H1 (cell line): ENCODE measurements around the gene PRG2. TPM values are rescaled to one million over a fixed set of nuclear protein-coding genes. Genes with fewer than 3 reads are reported as not detected.
"Not testable (repeated sequence)": the region's sequence is repeated elsewhere in the genome, so short reads cannot be mapped to it uniquely, and the experiment has no call there.

Source experiments
- CTCF ChIA-PET: fragments of 300-600 bp; sonication (Branson Sonifier 250); formaldehyde crosslinking; loops from one replicate; lab custom pipeline; 2021; ENCODE audit not compliant: partially characterized antibody; lab: Charles Lee
- POLR2A ChIA-PET: fragments of 300-600 bp; sonication (Branson Sonifier 250); formaldehyde crosslinking; loops from one replicate; lab custom pipeline; 2021; ENCODE audit warnings: inconsistent platforms; ENCODE audit not compliant: partially characterized antibody; lab: Charles Lee
- DNase-seq, 2 experiments: peaks; one replicate each; pipeline versions ENCODE4 v3.0.0 to v3.0.0-alpha.2; 2010 to 2022; ENCODE audit warnings: low spot score in 2 of 2, low read depth in 1 of 2, mixed read lengths in 1 of 2
- FAIRE-seq: peaks from 2 replicates; lab custom pipeline; 2011; peaks lifted over from hg19 to GRCh38; lab: Jason Lieb, UNC
- H2AFZ ChIP-seq: 2 replicates; pipeline ENCODE4 v1.8.1; 2012; ENCODE audit warnings: low read length, inconsistent platforms
- H2AK5ac ChIP-seq: 2 replicates; pipeline ENCODE4 v1.6.1; 2013; ENCODE audit warnings: low read depth, low read length
- H2BK120ac ChIP-seq: replicated peaks from 2 replicates; pipeline ENCODE3; 2013; ENCODE audit warnings: low read depth, low read length, inconsistent platforms
- H2BK12ac ChIP-seq: 2 replicates; pipeline ENCODE4 v1.6.1; 2013; ENCODE audit warnings: low read depth, low read length
- H2BK15ac ChIP-seq: 2 replicates; pipeline ENCODE4 v1.6.1; 2013; ENCODE audit warnings: low read length
- H2BK20ac ChIP-seq: 2 replicates; pipeline ENCODE4 v1.6.1; 2013; ENCODE audit warnings: low read length
- H2BK5ac ChIP-seq: 2 replicates; pipeline ENCODE4 v1.6.1; 2013; ENCODE audit warnings: low read depth, low read length
- H3K14ac ChIP-seq: 2 replicates; pipeline ENCODE4 v1.6.1; 2013; ENCODE audit warnings: inconsistent platforms; ENCODE audit not compliant: insufficient read length
- H3K18ac ChIP-seq: 2 replicates; pipeline ENCODE4 v1.6.1; 2013; ENCODE audit warnings: low read length; ENCODE audit errors: extremely low read depth
- H3K23ac ChIP-seq: 2 replicates; pipeline ENCODE4 v1.6.1; 2013; ENCODE audit warnings: inconsistent platforms; ENCODE audit not compliant: insufficient read length
- H3K23me2 ChIP-seq: 2 replicates; pipeline ENCODE4 v1.6.1; 2013; ENCODE audit warnings: low read depth, low read length
- H3K27ac ChIP-seq: 2 replicates; pipeline ENCODE4 v1.6.1; 2011; ENCODE audit warnings: low read depth, low read length, inconsistent platforms
- H3K27me3 ChIP-seq, 4 experiments: replicated peaks in 1 of 4; 1 replicate in 1 of 4; 2 replicates in 3 of 4; pipeline versions ENCODE4 v1.6.1 to v1.8.1; 2011 to 2013; ENCODE audit warnings: low read length in 3 of 4, mild to moderate bottlenecking in 3 of 4, inconsistent platforms in 2 of 4, mixed read lengths in 2 of 4, moderate library complexity in 1 of 4; ENCODE audit not compliant: control insufficient read depth in 3 of 4, insufficient read depth in 3 of 4; ENCODE audit errors: extremely low read depth in 1 of 4
- H3K36me3 ChIP-seq, 4 experiments: 2 replicates each; pipeline versions ENCODE4 v1.6.1 to v1.8.1; 2011 to 2013; ENCODE audit warnings: mild to moderate bottlenecking in 4 of 4, low read length in 3 of 4, moderate library complexity in 2 of 4, control low read depth in 1 of 4, inconsistent platforms in 1 of 4; ENCODE audit not compliant: insufficient read depth in 4 of 4, control insufficient read depth in 2 of 4
- H3K4ac ChIP-seq: replicated peaks from 2 replicates; pipeline ENCODE3; 2013; ENCODE audit warnings: low read length, low read depth, mixed read lengths, inconsistent platforms; ENCODE audit not compliant: insufficient read length
- H3K4me1 ChIP-seq, 4 experiments: replicated peaks in 1 of 4; 1 replicate in 1 of 4; 2 replicates in 3 of 4; pipeline versions ENCODE4 v1.6.1 to v1.8.1; 2011 to 2013; ENCODE audit warnings: low read length in 3 of 4, inconsistent platforms in 2 of 4, mixed read lengths in 1 of 4; ENCODE audit not compliant: insufficient read depth in 4 of 4, control insufficient read depth in 3 of 4
- H3K4me2 ChIP-seq, 2 experiments: 2 replicates each; pipeline versions ENCODE4 v1.6.1 to v1.8.1; 2011 to 2013; ENCODE audit warnings: low read depth in 2 of 2, low read length in 2 of 2, control low read depth in 1 of 2, inconsistent platforms in 1 of 2, mild to moderate bottlenecking in 1 of 2; ENCODE audit not compliant: insufficient read depth in 1 of 2
- H3K4me3 ChIP-seq, 4 experiments: fragments of 200-600, 300-600 bp in 1 of 4; sonication (generic), shearing (Covaris generic), sonication (Bioruptor Twin) in 1 of 4; 2 replicates each; pipeline versions ENCODE4 v1.5.1 to v1.8.1; 2011 to 2016; ENCODE audit warnings: low read length in 4 of 4, low read depth in 3 of 4, control low read depth in 2 of 4, inconsistent platforms in 2 of 4, mild to moderate bottlenecking in 2 of 4, mixed read lengths in 1 of 4, moderate library complexity in 1 of 4; ENCODE audit not compliant: insufficient read depth in 2 of 4; ENCODE audit errors: extremely low read depth in 1 of 4
- H3K56ac ChIP-seq: replicated peaks from 2 replicates; pipeline ENCODE3; 2013; ENCODE audit warnings: low read depth, mild to moderate bottlenecking, mixed read lengths, low read length, inconsistent platforms; ENCODE audit not compliant: insufficient read length
- H3K79me1 ChIP-seq: 2 replicates; pipeline ENCODE4 v1.6.1; 2013; ENCODE audit warnings: low read depth, low read length, control low read depth
- H3K79me2 ChIP-seq, 2 experiments: 2 replicates each; pipeline versions ENCODE4 v1.6.1 to v1.8.1; 2012 to 2013; ENCODE audit warnings: low read length in 2 of 2, mild to moderate bottlenecking in 2 of 2, inconsistent platforms in 1 of 2; ENCODE audit not compliant: insufficient read depth in 2 of 2, control insufficient read depth in 1 of 2
- H3K9ac ChIP-seq, 4 experiments: replicated peaks in 1 of 4; 1 replicate in 1 of 4; 2 replicates in 3 of 4; pipeline versions ENCODE4 v1.6.1 to v1.8.1; 2011 to 2013; ENCODE audit warnings: low read depth in 3 of 4, low read length in 3 of 4, control low read depth in 2 of 4, mild to moderate bottlenecking in 2 of 4, moderate library complexity in 2 of 4, inconsistent platforms in 1 of 4; ENCODE audit errors: extremely low read depth in 1 of 4
- H3K9me3 ChIP-seq, 2 experiments: 2 replicates each; pipeline versions ENCODE4 v1.6.1 to v1.8.1; 2012 to 2013; ENCODE audit warnings: mild to moderate bottlenecking in 2 of 2, moderate library complexity in 2 of 2, control low read depth in 1 of 2, inconsistent platforms in 1 of 2, low read depth in 1 of 2, low read length in 1 of 2, mixed read lengths in 1 of 2; ENCODE audit not compliant: insufficient read depth in 2 of 2
- H4K20me1 ChIP-seq, 2 experiments: replicated peaks in 1 of 2; 2 replicates each; pipeline versions ENCODE3 to v1.8.1; 2011 to 2013; ENCODE audit warnings: inconsistent platforms in 2 of 2, low read length in 2 of 2, mild to moderate bottlenecking in 1 of 2; ENCODE audit not compliant: insufficient read depth in 2 of 2, control insufficient read depth in 1 of 2
- H4K5ac ChIP-seq: 2 replicates; pipeline ENCODE4 v1.6.1; 2013; ENCODE audit warnings: low read length, low read depth, mixed read lengths, inconsistent platforms; ENCODE audit not compliant: insufficient read length
- H4K8ac ChIP-seq: 2 replicates; pipeline ENCODE4 v1.8.0; 2013; ENCODE audit warnings: mild to moderate bottlenecking, moderate library complexity, low read length, inconsistent platforms; ENCODE audit not compliant: insufficient read depth; ENCODE audit errors: extremely low read depth
- H4K91ac ChIP-seq: replicated peaks from 2 replicates; pipeline ENCODE3; 2013; ENCODE audit warnings: low read length, mixed read lengths, inconsistent platforms; ENCODE audit not compliant: insufficient read length
- CBX8 ChIP-seq: fragments of 300-800, 300-1000 bp; sonication (generic); IDR thresholded peaks from 2 replicates; pipeline ENCODE4 v1.7.1; 2016; ENCODE audit warnings: low read depth, low read length, borderline replicate concordance
- MAFK ChIP-seq: IDR thresholded peaks from 2 replicates; pipeline ENCODE4 v1.6.1; 2012; ENCODE audit warnings: low read depth, mild to moderate bottlenecking, improper control_type of control experiment, low read length
- NRF1 ChIP-seq: IDR thresholded peaks from 2 replicates; pipeline ENCODE4 v1.6.1; 2011; ENCODE audit warnings: mild to moderate bottlenecking, low read depth, low read length, improper control_type of control experiment
- RAD21 ChIP-seq, 2 experiments: IDR thresholded peaks in 1 of 2; conservative IDR thresholded peaks in 1 of 2; 2 replicates each; pipeline ENCODE4 v1.6.1; 2011; ENCODE audit warnings: low read depth in 2 of 2, low read length in 2 of 2, improper control_type of control experiment in 1 of 2, inconsistent platforms in 1 of 2, mild to moderate bottlenecking in 1 of 2, moderate library complexity in 1 of 2
- RNF2 ChIP-seq: fragments of 200-900, 300-1000 bp; sonication (generic); IDR thresholded peaks from 2 replicates; pipeline ENCODE4 v1.7.1; 2016; ENCODE audit warnings: borderline replicate concordance, low read depth, mild to moderate bottlenecking, antibody characterized with exemption, low read length; ENCODE audit not compliant: poor library complexity, severe bottlenecking; ENCODE audit errors: missing control alignments
- SIN3A ChIP-seq, 2 experiments: IDR thresholded peaks in 1 of 2; conservative IDR thresholded peaks in 1 of 2; 2 replicates each; pipeline ENCODE4 v1.6.1; 2011 to 2012; ENCODE audit warnings: low read length in 2 of 2, improper control_type of control experiment in 1 of 2, low read depth in 1 of 2, mild to moderate bottlenecking in 1 of 2
- SRF ChIP-seq: IDR thresholded peaks from 2 replicates; pipeline ENCODE4 v1.6.1; 2011; ENCODE audit warnings: mild to moderate bottlenecking, low read depth, low read length, moderate library complexity
- TAF1 ChIP-seq: IDR thresholded peaks from 2 replicates; pipeline ENCODE4 v1.6.1; 2011; ENCODE audit warnings: mild to moderate bottlenecking, low read depth, low read length
- polyA plus RNA-seq, 7 experiments: library from polyadenylated mRNA; depleted of rRNA in 3 of 7; stranded (reverse) in 5 of 7; unstranded in 2 of 7; fragments of >200 nt in 5 of 7; fragments of 200-250 nt in 2 of 7; gene quantifications; 1 replicate in 5 of 7; 2 replicates in 1 of 7; 4 replicates in 1 of 7; pipeline versions ENCODE4 v1.2.1 to v1.2.3, GENCODE V29; 2011 to 2013; ENCODE audit warnings: missing spikeins in 2 of 7, mixed read lengths in 2 of 7
- total RNA-seq: library from RNA; stranded (reverse); fragmentation: NEBNext Ultra II Directional; extraction: Animal tissue kit (Norgen Biotek cat#: 25700); gene quantifications from 2 replicates; pipeline ENCODE4 v1.2.1, GENCODE V29; 2021

PRG2 gene
- total and polyA plus RNA-seq, 2 of the 8 experiments (the other 6 are each of a cell fraction or from before 2014, with no cell fraction given): 0.32 TPM; not detected in 1

DNA sequence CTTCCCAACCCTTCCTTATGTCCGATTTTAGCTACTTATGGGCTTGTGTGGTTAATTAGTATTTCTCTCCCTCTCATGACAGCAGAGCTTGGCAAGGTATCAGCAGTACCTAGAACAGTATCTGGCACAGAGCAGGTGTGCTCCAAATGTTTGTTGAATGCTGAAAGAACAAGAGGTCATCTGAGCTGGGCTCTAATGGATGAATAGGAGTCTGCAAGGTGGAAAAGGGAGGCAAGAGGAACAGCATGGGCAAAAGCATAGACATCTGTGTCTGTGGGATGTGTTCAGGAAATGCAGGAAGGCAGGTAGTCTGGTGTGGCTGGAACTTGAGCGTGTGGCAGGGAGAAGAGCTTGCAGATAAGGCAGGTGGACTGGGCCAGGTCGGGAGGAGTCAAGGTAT lies 28.5 kb downstream of the PRG2 start (continued):
- TF ChIP-seq RNF2: no peak
- no peak for TF ChIP-seq SIN3A (conservative IDR thresholded peaks at IDR 0.05 in 1 of 2, IDR thresholded peaks at IDR 0.05 in 1 of 2; ENCODE audit: low read depth in 1 of 2, low read length in 2 of 2)
- no peak for TF ChIP-seq MAFK
- no peak for TF ChIP-seq CBX8
- TF ChIP-seq NRF1: no peak
- TF ChIP-seq TAF1: no peak
- no peak for TF ChIP-seq RAD21 (IDR thresholded peaks at IDR 0.05 in 1 of 2, conservative IDR thresholded peaks at IDR 0.05 in 1 of 2; ENCODE audit: low read depth in 2 of 2, low read length in 2 of 2)
- TF ChIP-seq SRF: no peak

DNA sequence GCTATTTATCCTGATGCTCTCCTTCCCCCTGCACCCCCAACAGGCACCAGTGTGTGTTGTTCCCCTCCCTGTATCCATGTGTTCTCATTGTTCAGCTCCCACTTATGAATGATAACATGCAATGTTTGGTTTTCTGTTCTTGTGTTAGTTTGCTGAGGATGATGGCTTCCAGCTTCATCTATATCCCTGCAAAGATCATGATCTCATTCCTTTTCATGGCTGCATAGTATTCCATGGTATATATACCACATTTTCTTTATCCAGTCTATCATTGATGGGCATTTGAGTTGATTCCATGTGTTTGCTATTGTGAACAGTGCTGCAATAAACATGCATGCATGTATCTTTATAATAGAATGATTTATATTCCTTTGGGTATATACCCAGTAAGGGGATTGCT lies 29.0 kb downstream of the PRG2 start:
- H2AFZ ChIP-seq, H3K79me1 ChIP-seq, FAIRE-seq, H4K8ac ChIP-seq, H4K5ac ChIP-seq, H3K14ac ChIP-seq, H3K79me2 ChIP-seq, H3K23me2 ChIP-seq, H2AK5ac ChIP-seq, H3K27me3 ChIP-seq, H3K4ac ChIP-seq, H4K20me1 ChIP-seq, H3K23ac ChIP-seq, H2BK20ac ChIP-seq, H3K27ac ChIP-seq, H3K9me3 ChIP-seq, H2BK5ac ChIP-seq, H3K56ac ChIP-seq, H2BK120ac ChIP-seq, H3K4me2 ChIP-seq, H3K4me3 ChIP-seq, DNase-seq, H2BK15ac ChIP-seq, H4K91ac ChIP-seq, H3K18ac ChIP-seq, H3K36me3 ChIP-seq, H3K9ac ChIP-seq, H2BK12ac ChIP-seq: not testable (repeated sequence)
- ChIA-PET CTCF (interaction anchor here (1.0 to 4.9 kb wide), 7 partner anchors 10 to 166 kb away, joined by 3 to 24 read pairs (median 5); no protein-coding TSS in a partner anchor), POLR2A (interaction anchor here (1.0 to 2.9 kb wide), 3 partner anchors 36 to 290 kb away, joined by 3 to 10 read pairs (median 5); partner anchors contain the start of gene TNKS1BP1)
- H3K4me1 ChIP-seq: peaks cover 9 to 23% (median 11%) of the 10 kb centered on the region in 4 experiments
